A549 treated with AZD9567 at 1 μM for 4 hours (cell line): ENCODE results near the gene TEAD3. TPM values are rescaled to one million over a fixed set of nuclear protein-coding genes. Genes with fewer than 3 reads are reported as not detected.

Experiments
- total RNA-seq: library from RNA; stranded (reverse); fragments of 200-300 nt; extraction: Qiagen RNA extraction; gene quantifications from 5 replicates; pipeline ENCODE4 v1.2.3, GENCODE V29; 2022; ENCODE audit not compliant: insufficient read depth

TEAD3 gene
- total RNA-seq, result 3.5 to 7.6 TPM (median 7.1 TPM) in 5 replicates

GRCh38 chr6:35496841-35497570, at the start of gene TEAD3:
Gene TEAD3, minus strand, starts transcription at chr6:35497079.

GRCh38 chr6:35512740-35513139, 15.9 kb upstream of the TEAD3 start, which contains the start of gene TULP1:
Gene TULP1, minus strand, starts transcription at chr6:35512896. Its CDS starts 38 bp downstream, at chr6:35512858.

GRCh38 chr6:35468181-35468979, 28.5 kb downstream of the TEAD3 start, which contains the start of gene RPL10A:
Gene RPL10A, plus strand, starts transcription at chr6:35468401. Its CDS starts 34 bp downstream, at chr6:35468435.

GRCh38 chr6:35452183-35453090, 44.4 kb downstream of the TEAD3 start, which contains the start of gene FANCE:
Gene FANCE, plus strand, starts transcription at chr6:35452338. Its CDS starts 208 bp downstream, at chr6:35452546.

Other genes with a start within 250 kb of the TEAD3 start
- 10.6 to 13.4 TPM (median 10.8 TPM) in 5 replicates for gene ZNF76, start 237.3 kb downstream of the TEAD3 start, total RNA-seq
- 0.08 to 0.20 TPM (median 0.09 TPM) in 4 of 5 replicates, not detected in the other for gene DEF6, start 199.3 kb downstream of the TEAD3 start, total RNA-seq
- gene PPARD, start 154.5 kb downstream of the TEAD3 start, total RNA-seq, result 5.0 to 7.1 TPM (median 6.4 TPM) in 5 replicates
- 3.9 to 4.4 TPM (median 4.3 TPM) in 5 replicates for gene FANCE, start 44.7 kb downstream of the TEAD3 start, total RNA-seq
- gene RPL10A, start 28.7 kb downstream of the TEAD3 start, total RNA-seq, result 1,407 to 1,588 TPM (median 1,574 TPM) in 5 replicates
- gene TULP1, start 15.8 kb upstream of the TEAD3 start, total RNA-seq, result not detected in 5 replicates
- 91.6 to 140 TPM (median 128 TPM) in 5 replicates for gene FKBP5, start 191.8 kb upstream of the TEAD3 start, total RNA-seq
- 0.43 to 0.69 TPM (median 0.46 TPM) in 4 of 5 replicates, not detected in the other for gene ARMC12, start 240.0 kb upstream of the TEAD3 start, total RNA-seq